GM18517 (cell line): ENCODE measurements around the gene KCTD17.
"Not testable (repeated sequence)": the region's sequence is repeated elsewhere in the genome, so short reads cannot be mapped to it uniquely, and the experiment has no call there.

ENCODE experiments used
- ATAC-seq: cut with Tn5 transposase; IDR thresholded peaks from one replicate; pipeline ENCODE4 v1.9.1; 2021; ENCODE audit warnings: mild to moderate bottlenecking, moderate library complexity; ENCODE audit not compliant: unreplicated experiment

KCTD17 gene

DNA sequence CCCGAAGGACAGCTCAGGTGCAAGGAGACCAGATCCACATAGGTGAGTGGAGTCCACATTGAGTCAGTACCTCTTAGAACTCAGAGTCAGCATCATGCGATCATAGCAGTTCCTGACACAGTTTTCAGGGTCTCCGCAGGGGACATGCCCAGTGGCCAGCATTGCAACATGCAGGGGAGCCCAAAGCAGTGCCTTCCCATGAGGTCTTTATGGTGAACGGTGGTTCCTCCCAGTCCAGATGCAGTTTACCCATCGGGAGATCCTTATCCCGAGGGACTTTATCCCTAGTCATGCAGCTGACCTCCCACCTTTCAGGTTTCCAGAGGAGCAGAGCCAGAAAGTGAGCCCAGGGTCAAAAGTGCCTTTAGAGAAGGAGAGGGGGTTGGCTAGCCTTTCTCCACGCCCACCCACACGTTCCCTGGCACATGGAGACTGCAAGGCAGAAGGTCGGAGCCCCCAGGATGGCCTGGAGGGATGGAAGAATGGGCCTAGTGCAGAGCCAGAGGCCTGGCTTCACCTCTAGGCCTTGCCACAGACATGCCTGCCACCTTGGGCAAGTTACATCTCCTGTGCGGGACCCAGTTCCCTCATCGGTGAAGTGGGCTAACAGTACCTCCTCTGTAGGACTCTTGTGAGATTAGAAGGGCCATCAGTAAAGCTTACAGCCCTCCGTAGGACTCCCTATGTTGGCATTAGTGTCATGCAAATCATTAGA lies 6.4 kb downstream of the KCTD17 start:
- no peak for ATAC-seq

DNA sequence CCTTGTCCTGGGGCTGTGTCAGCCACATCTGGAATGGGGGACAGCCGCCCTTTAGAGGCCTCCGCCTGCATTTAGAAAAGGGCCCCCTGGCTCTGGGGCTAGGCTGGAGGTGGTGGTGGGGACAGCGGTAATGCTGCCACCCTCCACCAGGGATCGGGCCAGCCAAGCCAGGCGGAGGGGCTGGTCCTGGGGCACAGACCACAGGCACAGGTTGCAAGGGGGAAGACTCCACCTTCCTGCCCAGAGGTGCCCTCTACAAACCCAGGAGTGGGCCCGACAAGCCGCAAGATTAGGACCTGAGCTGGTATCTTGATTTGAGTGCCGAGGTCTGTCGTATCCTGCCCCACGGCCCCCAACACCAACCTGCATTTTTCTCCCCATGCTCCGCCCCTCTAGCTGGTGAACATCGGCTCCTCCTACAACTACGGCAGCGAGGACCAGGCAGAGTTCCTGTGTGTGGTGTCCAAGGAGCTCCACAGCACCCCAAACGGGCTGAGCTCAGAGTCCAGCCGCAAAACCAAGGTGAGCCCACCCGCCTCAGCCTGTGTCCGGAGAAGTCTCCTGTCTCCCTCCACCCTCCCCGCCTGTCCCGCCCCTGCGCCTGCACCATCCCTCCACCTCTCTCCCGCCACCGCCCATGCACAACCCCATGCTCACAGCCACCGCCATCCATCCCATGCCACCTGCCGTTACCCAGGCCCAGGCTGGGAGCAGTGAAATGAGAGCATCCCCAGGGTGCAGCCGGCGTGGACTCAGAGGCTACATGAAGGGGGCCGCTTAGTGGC lies 7.6 kb downstream of the KCTD17 start:
- no peak for ATAC-seq

DNA sequence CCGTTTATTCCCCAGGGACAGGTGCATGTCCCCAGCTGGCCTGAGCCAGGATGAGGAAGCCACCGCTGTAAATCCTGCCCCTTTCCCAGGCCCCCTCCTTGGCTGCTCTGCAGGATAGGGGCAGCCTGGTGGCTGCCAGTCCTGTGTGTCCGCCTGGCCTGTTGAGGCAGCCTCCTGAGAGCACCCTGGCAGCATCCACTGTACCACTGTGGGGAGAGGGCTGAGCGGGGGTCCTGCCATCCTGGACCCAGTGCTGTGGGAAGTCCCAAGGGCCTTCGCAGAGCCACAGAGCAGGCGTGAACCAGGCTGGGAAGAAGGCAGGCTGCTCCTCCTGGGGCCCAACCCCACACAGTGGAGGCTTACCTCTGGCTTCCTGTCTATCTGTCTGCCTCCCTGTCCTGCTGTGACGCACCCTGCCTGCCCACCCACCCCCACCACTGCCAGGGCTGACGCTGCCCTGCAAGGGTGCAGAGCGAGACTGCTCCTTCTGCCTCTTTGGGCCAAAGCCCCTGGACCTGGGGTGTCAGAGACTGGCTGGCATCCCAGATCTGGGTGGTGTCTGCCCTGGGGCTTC lies 8.4 kb downstream of the KCTD17 start:
- no peak for ATAC-seq

DNA sequence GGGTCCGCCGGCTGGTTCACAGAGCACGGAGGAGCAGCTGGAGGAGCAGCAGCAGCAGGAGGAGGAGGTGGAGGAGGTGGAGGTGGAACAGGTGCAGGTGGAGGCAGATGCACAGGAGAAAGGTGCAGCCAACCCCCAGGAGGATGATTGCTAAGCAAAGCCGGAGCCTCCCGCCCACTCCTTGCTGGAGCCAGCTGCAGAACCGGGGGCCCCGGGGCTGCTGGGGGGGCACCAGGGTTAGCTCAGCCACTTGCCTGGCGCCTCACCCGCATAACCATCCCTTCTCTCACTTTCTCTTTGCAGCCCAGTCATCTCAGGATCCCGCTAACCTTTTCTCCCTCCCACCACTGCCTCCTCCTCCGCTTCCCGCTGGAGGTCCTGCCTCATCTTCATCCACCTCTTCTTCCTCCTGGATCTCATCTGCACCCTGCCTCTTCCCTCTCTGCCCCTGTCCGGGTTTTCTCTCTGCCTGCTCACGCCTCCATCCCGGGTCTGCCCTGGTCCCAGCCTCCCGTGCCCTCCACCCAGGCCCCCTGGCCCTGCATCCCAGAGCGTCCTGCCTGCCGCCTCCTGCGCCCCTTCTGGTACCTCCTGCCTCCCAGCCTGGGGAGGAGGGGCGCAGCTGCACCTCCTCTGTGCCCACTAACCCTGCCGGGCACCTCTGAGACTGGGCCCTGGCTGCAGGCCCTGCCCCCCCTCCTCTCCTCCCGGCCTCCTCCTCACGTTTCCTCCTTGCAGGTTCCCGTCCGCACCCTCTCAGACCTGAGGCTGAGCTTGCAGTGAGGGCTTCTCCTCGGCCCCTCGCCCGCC lies 9.5 kb downstream of the KCTD17 start:
- no peak for ATAC-seq

DNA sequence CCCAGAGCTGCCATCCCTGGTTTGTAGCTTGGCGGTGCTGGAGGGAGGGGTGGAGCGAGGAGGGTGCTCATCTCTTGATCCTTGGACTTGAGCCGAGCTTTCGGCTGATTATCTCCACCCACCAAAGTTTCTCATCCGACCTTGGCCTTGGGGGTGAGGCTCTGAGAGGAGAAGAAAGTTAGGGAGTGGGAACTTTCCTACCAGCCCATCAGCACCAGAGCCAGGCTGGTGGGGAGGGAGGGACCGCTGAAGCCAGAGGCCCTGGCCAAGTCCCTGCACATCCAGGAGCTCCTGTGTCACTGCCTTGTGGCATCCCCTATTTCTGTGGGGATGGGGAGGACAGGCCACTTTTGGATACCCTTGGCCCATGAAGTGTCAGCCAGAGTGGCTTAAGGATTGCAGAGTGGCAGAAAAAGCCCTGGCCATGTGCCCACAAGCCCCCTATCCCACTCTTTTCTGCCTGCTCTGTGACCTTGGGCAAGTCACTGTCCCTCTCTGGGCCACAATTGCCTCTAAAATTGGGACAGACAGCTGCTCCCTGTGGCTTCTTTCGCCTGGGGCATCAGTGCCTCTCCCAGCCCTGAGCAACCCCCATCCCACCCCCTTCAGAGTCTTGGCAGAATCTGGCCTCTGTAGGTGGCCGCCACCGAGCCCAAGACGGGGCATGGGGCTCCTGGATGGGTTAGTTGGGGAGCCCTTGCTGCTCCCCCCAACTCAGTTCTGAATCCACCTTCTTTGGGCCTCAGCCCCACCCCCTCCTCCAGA lies 10.3 kb downstream of the KCTD17 start:
- no peak for ATAC-seq

DNA sequence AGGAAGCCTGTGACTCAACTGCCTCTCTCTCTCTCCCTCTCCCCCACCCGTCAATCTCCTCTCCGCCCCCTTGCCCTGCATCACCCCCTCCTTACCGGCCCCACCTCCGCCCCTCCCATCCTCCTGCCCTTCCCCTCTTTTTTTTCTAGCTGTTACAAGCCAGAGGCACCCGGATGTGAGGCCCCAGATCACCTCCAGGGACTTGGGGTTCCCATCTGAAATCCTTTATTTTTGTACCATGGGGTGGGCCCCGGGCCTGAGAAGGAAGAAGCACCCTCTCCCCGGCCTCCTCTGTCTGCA lies 10.8 kb downstream of the KCTD17 start:
- ATAC-seq = no peak

DNA sequence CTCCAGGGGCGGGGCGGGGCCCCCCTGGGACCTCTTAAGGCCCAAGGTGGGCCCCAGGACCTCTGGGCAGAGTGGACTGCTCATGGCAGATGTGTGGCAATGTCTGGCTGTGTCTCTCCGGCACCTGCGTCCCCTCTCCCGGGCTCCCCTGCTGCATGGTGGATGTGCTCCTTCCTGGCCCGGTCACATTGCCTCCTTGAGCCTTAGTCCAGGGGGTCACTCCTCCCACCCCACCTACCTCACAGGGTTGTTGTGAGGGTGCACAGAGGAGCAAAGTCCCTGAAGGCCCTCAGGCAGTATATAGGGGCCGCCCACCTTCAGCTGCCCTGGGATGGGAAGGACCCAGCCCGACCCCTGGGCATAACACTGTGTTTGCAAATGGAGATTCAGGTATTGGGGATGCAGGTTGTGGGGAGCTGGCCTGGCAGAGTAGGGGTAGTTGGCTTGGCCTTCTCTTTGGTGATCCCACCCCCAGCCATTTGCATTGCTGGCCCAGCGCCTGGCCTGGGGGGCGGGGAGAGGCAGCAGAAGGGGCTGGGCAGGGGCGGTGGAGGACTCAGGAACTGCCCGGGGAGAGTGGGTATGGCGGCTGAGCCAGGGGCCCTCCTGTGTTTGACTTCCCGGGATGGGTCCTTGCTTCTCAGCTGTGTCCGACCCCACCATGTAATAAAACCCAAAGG lies 11.3 kb downstream of the KCTD17 start:
- no peak for ATAC-seq

DNA sequence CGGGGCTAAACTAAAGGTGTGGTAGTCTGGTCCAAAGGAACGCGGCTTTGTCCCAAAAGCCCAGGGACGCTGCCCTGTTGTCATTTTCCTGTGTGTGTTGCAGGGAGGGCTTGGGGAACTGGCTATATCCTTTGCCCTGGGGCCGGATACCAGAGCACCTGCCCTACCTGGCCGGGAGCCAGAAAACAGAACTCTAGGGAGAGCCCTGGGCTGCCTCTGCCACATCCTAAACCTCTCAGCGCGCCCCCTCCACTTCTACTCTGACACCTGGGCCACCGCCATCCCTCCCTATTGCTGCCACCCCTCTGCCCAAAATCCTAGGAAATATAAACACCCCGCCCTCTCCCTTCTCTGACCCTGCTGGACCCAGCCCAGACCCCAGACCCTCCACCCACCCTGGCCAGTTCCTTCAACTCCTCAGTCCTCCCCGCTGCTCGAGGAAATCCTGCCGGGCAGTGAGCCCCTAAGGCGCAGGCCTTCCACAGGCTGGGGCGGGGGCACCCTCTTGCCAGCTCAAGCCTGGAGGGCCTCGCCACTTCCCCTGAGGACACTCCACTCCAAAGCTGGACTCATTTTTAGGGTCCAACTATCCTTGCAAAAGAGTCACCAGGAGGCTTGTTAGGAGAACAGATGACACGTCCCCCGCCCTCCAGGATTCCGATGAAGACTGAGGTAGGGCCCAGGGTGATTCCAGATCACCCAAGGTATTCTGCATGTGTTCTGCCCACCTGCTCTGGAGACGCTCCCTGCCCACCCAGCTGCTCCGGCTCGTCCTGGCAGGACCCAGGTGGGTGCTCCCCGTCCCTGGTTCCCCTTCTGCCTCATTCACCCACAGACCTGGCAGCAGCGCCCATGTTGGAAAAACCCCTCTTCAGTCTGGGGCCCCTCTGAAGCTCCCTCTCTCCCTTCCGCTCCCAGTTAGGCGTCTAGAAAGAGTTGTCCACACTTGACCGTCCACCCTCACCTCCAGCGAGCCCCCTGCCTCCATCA lies 12.2 kb downstream of the KCTD17 start:
- no peak for ATAC-seq

DNA sequence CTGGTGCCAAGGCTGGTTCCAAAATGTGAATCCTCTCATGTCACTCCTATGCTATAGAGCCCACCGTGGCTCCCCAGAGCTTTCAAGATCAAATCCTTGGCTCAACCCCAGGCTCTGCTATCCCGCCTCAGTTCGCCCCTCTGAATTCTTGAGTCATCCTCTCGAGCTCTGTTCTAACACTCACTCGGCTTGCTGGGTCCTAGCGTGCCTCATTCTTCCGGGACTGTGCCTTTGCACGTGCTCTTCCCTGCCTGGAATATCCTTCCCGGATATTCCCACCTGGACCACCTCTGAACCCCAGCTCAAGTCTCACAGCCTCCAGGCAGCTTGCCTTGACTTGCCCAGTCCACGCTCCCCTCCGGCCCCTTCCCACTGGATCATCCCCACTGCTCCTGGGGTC lies 13.0 kb downstream of the KCTD17 start:
- no peak for ATAC-seq

DNA sequence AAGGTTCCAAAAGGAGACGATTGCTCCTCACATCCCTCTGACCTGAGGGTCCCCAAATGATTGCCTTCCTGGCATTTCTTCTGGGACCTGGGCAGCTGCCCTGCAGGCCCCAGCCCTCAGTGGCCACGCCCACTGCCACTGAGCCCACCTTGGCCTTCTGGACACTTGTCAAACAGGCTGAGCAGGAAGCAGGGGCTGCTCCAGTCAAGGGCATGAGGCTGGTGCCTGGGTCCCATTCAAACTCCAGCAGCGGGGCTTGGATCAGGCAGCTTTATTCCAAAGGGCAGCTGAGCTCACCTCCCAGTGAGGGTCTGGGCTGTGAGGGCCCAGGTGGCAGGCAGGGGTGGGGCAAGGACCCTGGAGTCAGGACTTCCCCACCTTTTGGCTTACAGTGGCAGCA lies 13.6 kb downstream of the KCTD17 start:
- ATAC-seq = no peak

DNA sequence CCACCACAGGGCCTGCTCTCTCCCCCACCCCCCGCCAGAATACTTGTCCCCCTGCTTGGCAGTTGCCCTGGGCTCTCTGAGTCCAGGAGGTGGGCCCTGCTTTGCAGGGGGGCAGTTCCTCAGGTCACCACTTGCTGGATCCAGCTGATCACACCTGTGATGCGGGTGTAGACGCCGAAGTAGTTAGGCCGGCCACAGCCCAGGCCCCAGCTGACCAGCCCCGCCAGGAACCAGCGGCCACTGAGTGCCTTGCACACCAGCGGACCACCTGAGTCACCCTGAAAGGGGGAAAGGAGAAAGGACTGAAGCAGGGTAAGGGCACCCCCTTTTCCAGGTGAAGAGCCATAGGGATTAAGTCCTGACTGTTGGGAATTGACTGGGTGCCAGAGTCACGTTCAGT lies 14.4 kb downstream of the KCTD17 start:
- ATAC-seq = no peak

DNA sequence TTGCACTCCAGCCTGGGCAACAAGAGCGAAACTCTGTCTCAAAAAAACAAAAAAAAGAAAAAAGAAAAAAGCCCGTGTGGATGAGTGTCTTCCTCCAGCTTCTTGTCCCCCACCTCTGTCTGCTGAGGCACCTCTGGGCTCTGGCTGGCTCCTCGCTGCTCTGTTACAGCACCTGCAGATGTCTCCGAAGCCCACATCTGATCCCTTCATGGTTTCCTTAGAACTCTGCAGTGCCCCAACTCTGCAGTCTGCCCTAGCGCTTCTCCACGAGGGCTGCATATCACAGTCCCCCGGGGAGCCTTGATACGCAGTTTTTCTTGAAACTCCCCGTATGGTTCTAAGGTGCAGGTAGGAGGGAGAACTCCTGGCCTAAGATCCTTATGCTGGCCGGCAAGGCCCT lies 15.9 kb downstream of the KCTD17 start:
- ATAC-seq = no peak

DNA sequence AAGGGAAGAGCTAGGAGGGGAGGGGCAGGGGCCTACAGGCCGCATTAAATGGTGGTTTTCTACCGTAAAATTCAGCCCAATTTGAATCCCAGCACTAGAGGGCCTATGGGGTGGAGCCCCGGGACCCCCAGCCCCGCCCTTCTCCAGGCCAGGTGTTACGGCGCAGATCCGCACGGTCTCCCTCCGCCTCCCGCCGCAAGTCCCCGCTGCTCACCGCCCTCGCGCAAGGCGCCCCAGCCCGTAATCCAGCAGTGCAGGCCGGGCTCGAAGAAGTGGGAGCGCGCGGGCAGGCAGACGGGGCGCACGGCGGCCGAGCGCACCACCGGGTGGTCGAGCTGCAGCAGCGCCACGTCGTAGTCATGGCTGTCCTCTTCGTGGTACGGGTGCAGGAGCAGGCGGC lies 17.3 kb downstream of the KCTD17 start:
- ATAC-seq = no peak

DNA sequence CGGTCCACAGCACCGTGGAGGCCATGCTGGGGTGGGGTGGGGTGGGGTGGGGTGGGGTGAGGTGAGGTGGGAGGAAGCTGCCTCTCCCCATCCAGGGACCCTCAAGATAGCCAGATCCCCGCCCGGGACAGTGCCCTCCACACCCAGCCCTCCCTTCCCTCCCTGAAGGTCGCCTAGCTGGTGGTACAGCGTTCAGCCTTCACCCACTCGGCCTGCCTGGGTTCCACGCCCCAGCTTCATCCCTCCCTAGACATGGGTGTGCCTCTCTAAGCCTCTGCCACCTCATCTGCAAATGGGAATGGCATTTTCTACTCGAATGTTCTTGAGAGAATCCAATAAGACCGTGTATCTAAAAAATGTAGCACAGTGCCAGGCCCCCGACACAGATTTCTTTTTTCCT lies 17.8 kb downstream of the KCTD17 start:
- no peak for ATAC-seq

DNA sequence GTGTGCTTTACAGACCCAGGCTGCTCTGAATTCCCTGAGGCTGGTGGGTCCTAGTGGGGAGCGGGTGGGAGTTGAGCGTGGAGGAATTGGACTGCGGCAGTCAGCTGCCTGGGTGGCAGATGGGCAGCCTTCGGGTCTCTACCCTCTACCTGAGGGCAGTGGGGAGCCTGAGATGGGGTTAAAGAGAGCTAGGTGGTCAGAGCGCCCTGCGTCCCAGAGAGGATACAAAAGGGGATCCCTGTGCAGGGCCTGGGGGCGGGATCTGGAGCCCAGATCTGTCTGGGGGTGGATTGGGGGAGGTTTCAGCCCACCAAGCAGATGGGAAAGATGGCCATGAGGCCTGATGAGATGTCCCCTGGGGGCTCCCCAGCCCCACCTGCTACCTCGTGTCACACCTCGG lies 18.2 kb downstream of the KCTD17 start:
- no peak for ATAC-seq

DNA sequence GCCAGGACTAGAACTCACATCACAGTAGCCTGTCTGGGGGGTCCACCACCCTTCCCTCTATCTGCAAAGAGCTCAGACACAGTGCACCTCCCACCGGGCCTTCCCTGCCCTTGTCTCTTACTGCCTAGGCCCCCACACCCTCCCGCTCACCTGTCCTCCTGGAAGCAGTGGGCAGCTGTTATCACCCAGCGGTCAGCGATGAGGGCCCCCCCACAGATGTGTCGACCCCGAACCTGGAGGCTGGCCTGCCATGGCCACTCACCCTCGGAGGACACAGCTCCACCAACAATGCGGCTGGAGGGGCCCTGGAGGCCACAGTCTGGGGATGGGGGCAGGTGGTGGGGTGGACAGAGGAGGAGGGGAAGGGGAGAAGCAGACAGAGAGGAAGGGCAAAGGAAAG lies 18.8 kb downstream of the KCTD17 start:
- no peak for ATAC-seq

DNA sequence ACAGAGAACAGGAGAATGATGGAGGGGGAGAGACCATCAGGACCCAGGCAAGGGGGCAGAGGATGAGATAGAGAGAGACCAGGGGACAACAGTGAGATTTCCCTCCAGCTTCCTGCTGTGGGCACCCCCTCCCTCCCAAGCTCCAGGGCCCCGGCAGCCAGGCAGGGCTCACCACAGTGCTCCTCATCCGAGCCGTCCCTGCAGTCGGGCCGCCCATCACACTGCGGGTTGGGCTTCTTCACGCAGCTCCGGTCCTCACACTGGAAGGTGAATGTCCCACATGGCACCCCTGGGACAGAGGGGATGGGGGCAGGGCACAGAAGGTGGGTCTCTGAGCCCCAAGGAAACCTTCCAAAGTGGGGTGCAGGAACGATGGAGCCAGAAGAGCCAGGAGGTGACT lies 19.2 kb downstream of the KCTD17 start:
- ATAC-seq = no peak

DNA sequence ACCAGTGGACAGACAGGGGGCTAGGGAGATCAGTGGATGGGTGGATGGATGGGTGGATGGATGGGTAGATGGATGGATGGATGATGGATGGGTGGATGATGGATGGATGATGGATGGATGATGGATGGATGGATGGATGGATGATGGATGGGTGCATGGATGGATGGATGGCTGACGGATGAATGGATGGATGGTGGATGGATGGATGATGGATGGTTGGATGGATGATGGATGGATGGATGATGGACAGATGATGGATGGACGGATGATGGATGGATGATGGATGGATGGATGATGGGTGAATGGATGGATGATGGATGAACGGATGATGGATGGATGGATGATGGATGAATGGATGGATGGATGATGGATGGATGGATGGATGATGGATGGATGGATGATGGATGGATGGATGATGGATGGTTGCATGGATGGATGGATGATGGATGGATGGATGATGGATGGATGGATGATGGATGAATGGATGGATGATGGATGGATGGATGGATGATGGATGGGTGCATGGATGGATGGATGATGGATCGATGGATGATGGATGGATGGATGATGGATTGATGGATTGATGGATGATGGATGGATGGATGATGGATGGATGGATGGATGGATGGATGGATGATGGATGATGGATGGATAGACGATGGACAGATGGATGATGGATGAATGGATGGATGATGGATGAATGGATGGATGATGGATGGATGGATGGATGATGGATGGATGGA lies 20.5 kb downstream of the KCTD17 start:
- not testable (repeated sequence) for ATAC-seq
